Thoracic aorta (tissue), 2 donors: ENCODE measurements around the gene PHLDA1. TPM values are rescaled to one million over a fixed set of nuclear protein-coding genes. Genes with fewer than 3 reads are reported as not detected.

Source experiments
- ATAC-seq: fragments of 150-250 bp; one replicate; pipeline ENCODE4 v1.8.0; 2017; ENCODE audit warnings: low read depth; ENCODE audit not compliant: insufficient number of reproducible peaks, low FRiP score
- DNase-seq: peaks from one replicate; pipeline ENCODE4 v3.0.0-alpha.2; 2020; ENCODE audit warnings: low spot score
- H3K27ac ChIP-seq, 2 donors: fragments of 200-600 bp; sonication (generic); 1 replicate in 1 of 2; 2 replicates in 1 of 2; pipeline ENCODE4 v1.5.1; 2016; ENCODE audit warnings: mild to moderate bottlenecking in 2 of 2, moderate library complexity in 2 of 2
- H3K27me3 ChIP-seq: fragments of 200-600 bp; sonication (generic); replicated peaks from 2 replicates; pipeline ENCODE4 v1.6.0; 2016; ENCODE audit warnings: mild to moderate bottlenecking; ENCODE audit not compliant: insufficient read depth
- H3K36me3 ChIP-seq: fragments of 200-600 bp; sonication (generic); one replicate; pipeline ENCODE4 v1.5.1; 2016
- H3K4me1 ChIP-seq, 2 donors: fragments of 200-600 bp; sonication (generic); 1 replicate in 1 of 2; 2 replicates in 1 of 2; pipeline versions ENCODE4 v1.5.1 to v1.6.0; 2016; ENCODE audit warnings: low read depth in 2 of 2, mild to moderate bottlenecking in 1 of 2; ENCODE audit not compliant: control insufficient read depth in 1 of 2
- H3K4me3 ChIP-seq: fragments of 200-600 bp; sonication (generic); 2 replicates; pipeline ENCODE4 v1.5.1; 2016; ENCODE audit warnings: mild to moderate bottlenecking
- H3K9me3 ChIP-seq: fragments of 200-600 bp; sonication (generic); 2 replicates; pipeline ENCODE4 v1.5.1; 2016
- CTCF ChIP-seq: fragments of 200-600 bp; sonication (generic); IDR thresholded peaks from one replicate; pipeline ENCODE4 v1.5.1; 2019; ENCODE audit warnings: antibody characterized with exemption
- total RNA-seq, 2 donors: library from RNA; depleted of rRNA; stranded (reverse); fragments of >200 nt; gene quantifications; one replicate each; pipeline versions ENCODE4 v1.1.0 to v1.2.3, GENCODE V29; 2016

The PHLDA1 gene
- total RNA-seq, 2 donors from 2014 or later: 27.3 to 35.3 TPM

GRCh38 chr12:75981247-75982168 lies 50.1 kb downstream of the PHLDA1 start:
- no peak for TF ChIP-seq CTCF
- Histone ChIP-seq H3K4me3 (peak overlapping the region; percentile 70), H3K4me1 (peaks cover 24 to 56% of the 10 kb centered on the region in 2 donors), H3K9me3 (no peaks in the 10 kb centered on the region), H3K27ac (peak overlapping the region in 1 of 2 donors; percentile 24), H3K27me3 (no peaks in the 10 kb centered on the region), H3K36me3 (no peaks in the 10 kb centered on the region)
- DNase-seq (no peak), ATAC-seq (no peak)

GRCh38 chr12:75979181-75979580 lies 52.4 kb downstream of the PHLDA1 start:
- Histone ChIP-seq H3K27me3 (no peaks in the 10 kb centered on the region), H3K4me3 (no peak overlapping the region), H3K9me3 (no peaks in the 10 kb centered on the region), H3K36me3 (no peaks in the 10 kb centered on the region), H3K27ac (peak overlapping the region; percentile 64 to 84), H3K4me1 (peaks cover 27 to 65% of the 10 kb centered on the region in 2 donors)
- ATAC-seq: no peak
- DNase-seq: no peak
- no peak for TF ChIP-seq CTCF

GRCh38 chr12:75978677-75979076 lies 52.9 kb downstream of the PHLDA1 start:
- Histone ChIP-seq H3K4me1 (peaks cover 27 to 63% of the 10 kb centered on the region in 2 donors), H3K27me3 (no peaks in the 10 kb centered on the region), H3K27ac (peak overlapping the region; percentile 64 to 84), H3K9me3 (no peaks in the 10 kb centered on the region), H3K36me3 (no peaks in the 10 kb centered on the region), H3K4me3 (no peak overlapping the region)
- no peak for TF ChIP-seq CTCF
- ATAC-seq (no peak), DNase-seq (no peak)

GRCh38 chr12:75977952-75978671 lies 53.5 kb downstream of the PHLDA1 start:
- no peaks in the 10 kb centered on the region for H3K9me3 ChIP-seq
- DNase-seq (peak; percentile 54), ATAC-seq (peak; percentile 98)
- peaks cover 27 to 61% of the 10 kb centered on the region in 2 donors for H3K4me1 ChIP-seq
- H3K27ac ChIP-seq: peak overlapping the region; percentile 64 to 84
- TF ChIP-seq CTCF: peak; percentile 10
- no peaks in the 10 kb centered on the region for H3K36me3 ChIP-seq
- no peaks in the 10 kb centered on the region for H3K27me3 ChIP-seq
- no peak overlapping the region for H3K4me3 ChIP-seq

- Histone ChIP-seq H3K9me3 (no peaks in the 10 kb centered on the region), H3K27me3 (no peaks in the 10 kb centered on the region), H3K4me3 (no peak overlapping the region), H3K4me1 (peaks cover 27 to 57% of the 10 kb centered on the region in 2 donors), H3K27ac (peak overlapping the region; percentile 64 to 84), H3K36me3 (no peaks in the 10 kb centered on the region)
- DNase-seq: no peak
- no peak for ATAC-seq
- TF ChIP-seq CTCF: no peak
Observed at GRCh38 chr12:75977590-75977951, 54.0 kb downstream of the PHLDA1 start.
